Measurements from ENCODE around the gene PTPRM.

The PTPRM gene

DNA sequence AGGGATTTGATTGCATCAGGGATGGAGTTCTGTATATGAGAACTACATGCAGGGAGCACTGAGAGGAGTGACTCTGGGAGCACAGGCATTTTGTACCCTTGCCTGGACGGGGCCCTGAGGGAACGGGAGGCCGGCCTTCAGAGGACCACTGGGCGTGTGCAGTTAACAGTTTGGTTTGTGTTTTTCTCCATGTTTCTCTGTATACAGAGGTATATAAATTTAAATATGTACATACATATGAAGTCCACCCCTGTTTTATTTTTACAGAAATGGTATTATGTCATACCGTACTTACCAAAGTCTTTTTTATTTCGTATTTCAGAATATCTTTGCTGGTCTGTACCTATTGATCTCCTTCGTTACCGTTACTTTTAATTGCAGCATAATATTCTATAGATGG is 111.3 kb downstream of the PTPRM start:
- no peaks in the 10 kb centered on the region for H4K20me1 ChIP-seq (ENCODE audit: insufficient read depth, low read length)
- H3K4me1 ChIP-seq (ENCODE audit: insufficient read depth, low read length): no peaks in the 10 kb centered on the region
- no peaks in the 10 kb centered on the region for H3K36me3 ChIP-seq (ENCODE audit: insufficient read depth, low read length)
- H3K9me3 ChIP-seq (ENCODE audit: insufficient read depth, low read length, severe bottlenecking): no peaks in the 10 kb centered on the region
- no peak overlapping the region for H3K4me3 ChIP-seq (ENCODE audit: low read depth in 1 of 2, low read length in 2 of 2)
- TF ChIP-seq, protein P1, sequence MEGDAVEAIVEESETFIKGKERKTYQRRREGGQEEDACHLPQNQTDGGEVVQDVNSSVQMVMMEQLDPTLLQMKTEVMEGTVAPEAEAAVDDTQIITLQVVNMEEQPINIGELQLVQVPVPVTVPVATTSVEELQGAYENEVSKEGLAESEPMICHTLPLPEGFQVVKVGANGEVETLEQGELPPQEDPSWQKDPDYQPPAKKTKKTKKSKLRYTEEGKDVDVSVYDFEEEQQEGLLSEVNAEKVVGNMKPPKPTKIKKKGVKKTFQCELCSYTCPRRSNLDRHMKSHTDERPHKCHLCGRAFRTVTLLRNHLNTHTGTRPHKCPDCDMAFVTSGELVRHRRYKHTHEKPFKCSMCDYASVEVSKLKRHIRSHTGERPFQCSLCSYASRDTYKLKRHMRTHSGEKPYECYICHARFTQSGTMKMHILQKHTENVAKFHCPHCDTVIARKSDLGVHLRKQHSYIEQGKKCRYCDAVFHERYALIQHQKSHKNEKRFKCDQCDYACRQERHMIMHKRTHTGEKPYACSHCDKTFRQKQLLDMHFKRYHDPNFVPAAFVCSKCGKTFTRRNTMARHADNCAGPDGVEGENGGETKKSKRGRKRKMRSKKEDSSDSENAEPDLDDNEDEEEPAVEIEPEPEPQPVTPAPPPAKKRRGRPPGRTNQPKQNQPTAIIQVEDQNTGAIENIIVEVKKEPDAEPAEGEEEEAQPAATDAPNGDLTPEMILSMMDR (IDR thresholded peaks at IDR 0.05; ENCODE audit: borderline replicate concordance, extremely low read depth, low read length, poor library complexity, severe bottlenecking): no peak
- no peak for TF ChIP-seq EZH2 (IDR thresholded peaks at IDR 0.05; ENCODE audit: borderline replicate concordance, low read depth, low read length, severe bottlenecking)
- H3K9ac ChIP-seq (ENCODE audit: low read depth, low read length): no peak overlapping the region
- H3K27me3 ChIP-seq (ENCODE audit: insufficient read depth, low read length, poor library complexity): no peaks in the 10 kb centered on the region
- H2AFZ ChIP-seq (ENCODE audit: low read depth, low read length): no peak overlapping the region
- no peak for ATAC-seq (ENCODE audit: insufficient read depth, low read depth)
- H3K27ac ChIP-seq (ENCODE audit: low read length): no peak overlapping the region
- H3K4me2 ChIP-seq (ENCODE audit: insufficient read depth, low read length): no peak overlapping the region
- DNase-seq: no peak
- no peaks in the 10 kb centered on the region for H3K79me2 ChIP-seq (ENCODE audit: insufficient read depth, low read length)

- H3K79me2 ChIP-seq (ENCODE audit: insufficient read depth, low read length): no peaks in the 10 kb centered on the region
- H3K4me2 ChIP-seq (ENCODE audit: insufficient read depth, low read length): no peak overlapping the region
- no peak overlapping the region for H2AFZ ChIP-seq (ENCODE audit: low read depth, low read length)
- ATAC-seq (ENCODE audit: insufficient read depth, low read depth): no peak
- no peaks in the 10 kb centered on the region for H3K4me1 ChIP-seq (ENCODE audit: insufficient read depth, low read length)
- no peak overlapping the region for H3K9ac ChIP-seq (ENCODE audit: low read depth, low read length)
- H3K27me3 ChIP-seq (ENCODE audit: insufficient read depth, low read length, poor library complexity): no peaks in the 10 kb centered on the region
- no peak for DNase-seq
- H3K36me3 ChIP-seq (ENCODE audit: insufficient read depth, low read length): no peaks in the 10 kb centered on the region
- H4K20me1 ChIP-seq (ENCODE audit: insufficient read depth, low read length): no peaks in the 10 kb centered on the region
- no peaks in the 10 kb centered on the region for H3K9me3 ChIP-seq (ENCODE audit: insufficient read depth, low read length, severe bottlenecking)
- no peak for TF ChIP-seq EZH2 (IDR thresholded peaks at IDR 0.05; ENCODE audit: borderline replicate concordance, low read depth, low read length, severe bottlenecking)
- TF ChIP-seq, protein P1 (IDR thresholded peaks at IDR 0.05; ENCODE audit: borderline replicate concordance, extremely low read depth, low read length, poor library complexity, severe bottlenecking): no peak
- H3K4me3 ChIP-seq (ENCODE audit: low read depth in 1 of 2, low read length in 2 of 2): no peak overlapping the region
- H3K27ac ChIP-seq (ENCODE audit: low read length): no peak overlapping the region
Observed at GRCh38 chr18:7678801-7679200, 111.7 kb downstream of the PTPRM start.

DNA sequence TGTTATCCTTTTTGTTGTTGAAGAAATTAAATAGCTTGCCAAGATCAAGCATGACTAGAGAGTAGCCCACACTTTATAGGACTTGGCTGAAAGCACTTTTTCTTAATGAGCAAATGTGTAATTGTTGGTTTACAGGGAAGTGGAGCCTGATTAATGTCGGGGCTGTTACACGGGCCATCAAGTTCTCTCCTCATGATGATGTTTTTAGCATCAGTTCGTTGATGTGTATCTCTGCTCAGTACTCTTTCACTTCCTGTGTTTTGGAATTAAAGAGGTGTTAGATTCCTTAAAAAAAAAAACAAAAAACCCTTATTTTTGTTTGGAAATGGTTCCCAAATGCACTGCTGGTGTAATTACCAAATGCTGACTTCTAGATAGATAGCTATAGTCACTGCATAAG is 114.2 kb downstream of the PTPRM start:
- no peak for ATAC-seq (ENCODE audit: insufficient read depth, low read depth)
- TF ChIP-seq, protein P1 (IDR thresholded peaks at IDR 0.05; ENCODE audit: borderline replicate concordance, extremely low read depth, low read length, poor library complexity, severe bottlenecking): no peak
- TF ChIP-seq EZH2 (IDR thresholded peaks at IDR 0.05; ENCODE audit: borderline replicate concordance, low read depth, low read length, severe bottlenecking): no peak
- Histone ChIP-seq H3K9me3 (ENCODE audit: insufficient read depth, low read length, severe bottlenecking) (no peaks in the 10 kb centered on the region), H3K4me2 (ENCODE audit: insufficient read depth, low read length) (no peak overlapping the region), H2AFZ (ENCODE audit: low read depth, low read length) (no peak overlapping the region), H4K20me1 (ENCODE audit: insufficient read depth, low read length) (no peaks in the 10 kb centered on the region), H3K27me3 (ENCODE audit: insufficient read depth, low read length, poor library complexity) (no peaks in the 10 kb centered on the region), H3K27ac (ENCODE audit: low read length) (no peak overlapping the region), H3K4me1 (ENCODE audit: insufficient read depth, low read length) (no peaks in the 10 kb centered on the region), H3K79me2 (ENCODE audit: insufficient read depth, low read length) (no peaks in the 10 kb centered on the region), H3K4me3 (ENCODE audit: low read depth in 1 of 2, low read length in 2 of 2) (no peak overlapping the region), H3K9ac (ENCODE audit: low read depth, low read length) (no peak overlapping the region), H3K36me3 (ENCODE audit: insufficient read depth, low read length) (no peaks in the 10 kb centered on the region)
- DNase-seq: no peak

DNA sequence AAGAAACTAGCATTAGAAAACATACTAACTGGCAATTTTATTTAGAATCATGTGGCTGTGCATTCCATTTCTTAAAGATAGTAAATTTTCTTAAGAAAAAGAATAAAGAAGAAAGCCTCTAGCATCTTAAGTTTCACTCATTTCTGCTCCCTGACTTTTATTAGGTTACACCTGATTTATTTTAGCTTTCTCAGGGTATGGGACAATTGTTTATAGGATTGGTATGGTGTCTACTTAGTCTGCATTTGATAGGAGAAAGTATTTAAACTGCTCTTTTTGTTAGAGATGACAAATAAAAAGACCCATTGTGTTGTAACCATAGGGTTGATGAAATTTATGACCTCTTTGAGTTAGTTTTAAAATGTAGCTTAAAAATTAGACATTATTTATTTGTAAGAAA is 115.2 kb downstream of the PTPRM start:
- no peak overlapping the region for H3K9ac ChIP-seq (ENCODE audit: low read depth, low read length)
- ATAC-seq (ENCODE audit: insufficient read depth, low read depth): no peak
- H3K79me2 ChIP-seq (ENCODE audit: insufficient read depth, low read length): no peaks in the 10 kb centered on the region
- no peak overlapping the region for H3K4me3 ChIP-seq (ENCODE audit: low read depth in 1 of 2, low read length in 2 of 2)
- H3K9me3 ChIP-seq (ENCODE audit: insufficient read depth, low read length, severe bottlenecking): no peaks in the 10 kb centered on the region
- H3K27me3 ChIP-seq (ENCODE audit: insufficient read depth, low read length, poor library complexity): no peaks in the 10 kb centered on the region
- no peaks in the 10 kb centered on the region for H3K4me1 ChIP-seq (ENCODE audit: insufficient read depth, low read length)
- H2AFZ ChIP-seq (ENCODE audit: low read depth, low read length): no peak overlapping the region
- DNase-seq: no peak
- H3K4me2 ChIP-seq (ENCODE audit: insufficient read depth, low read length): no peak overlapping the region
- no peaks in the 10 kb centered on the region for H4K20me1 ChIP-seq (ENCODE audit: insufficient read depth, low read length)
- no peaks in the 10 kb centered on the region for H3K36me3 ChIP-seq (ENCODE audit: insufficient read depth, low read length)
- H3K27ac ChIP-seq (ENCODE audit: low read length): no peak overlapping the region
- TF ChIP-seq EZH2 (IDR thresholded peaks at IDR 0.05; ENCODE audit: borderline replicate concordance, low read depth, low read length, severe bottlenecking): no peak
- TF ChIP-seq, protein P1 (IDR thresholded peaks at IDR 0.05; ENCODE audit: borderline replicate concordance, extremely low read depth, low read length, poor library complexity, severe bottlenecking): no peak

All from DND-41 (cell line).